Esophagus squamous epithelium (tissue), 4 donors: ENCODE results near the gene AHI1.
"Not testable (repeated sequence)": the region's sequence is repeated elsewhere in the genome, so short reads cannot be mapped to it uniquely, and the experiment has no call there.

Source experiments
- POLR2A ChIP-seq, 4 donors: fragments of 450-650 bp; IDR thresholded peaks; one replicate each; pipeline ENCODE4 v1.6.1; 2017; ENCODE audit warnings: antibody characterized with exemption in 4 of 4, mild to moderate bottlenecking in 4 of 4, moderate library complexity in 3 of 4
- TF ChIP-seq, protein P1 (sequence below), 6 experiments: fragments of 450-650 bp in 4 of 6; fragments of 200-600 bp in 2 of 6; sonication (generic) in 2 of 6; IDR thresholded peaks; one replicate each; pipeline ENCODE4 v1.5.1; 2016 to 2019; ENCODE audit warnings: antibody characterized with exemption in 6 of 6, mild to moderate bottlenecking in 4 of 6, moderate library complexity in 4 of 6

DNA sequence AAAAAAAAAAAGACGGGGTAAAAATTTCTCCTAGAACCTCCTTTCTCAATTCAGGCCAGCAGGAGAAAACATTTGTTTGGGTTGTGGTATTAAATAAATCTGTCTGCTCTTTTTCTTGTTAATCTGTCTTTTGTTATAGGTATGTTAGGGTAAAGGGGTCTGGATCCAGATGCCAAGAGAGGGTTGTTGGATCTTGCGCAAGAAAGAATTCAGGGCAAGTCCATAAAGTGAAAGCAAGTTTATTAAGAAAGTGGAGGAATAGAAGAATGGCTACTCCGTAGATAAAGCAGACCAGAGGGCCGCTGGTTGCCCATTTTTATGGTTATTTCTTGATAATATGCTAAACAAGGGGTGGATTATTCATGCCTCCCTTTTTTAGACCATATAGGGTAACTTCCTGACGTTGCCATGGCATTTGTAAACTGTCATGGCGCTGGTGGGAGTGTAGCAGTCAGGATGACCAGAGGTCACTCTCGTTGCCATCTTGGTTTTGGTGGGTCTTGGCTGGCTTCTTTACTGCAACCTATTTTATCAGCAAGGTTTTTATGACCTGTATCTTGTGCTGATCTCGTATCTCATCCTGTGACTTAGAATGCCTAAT, 251.0 kb downstream of the AHI1 start:
- TF ChIP-seq, protein P1, sequence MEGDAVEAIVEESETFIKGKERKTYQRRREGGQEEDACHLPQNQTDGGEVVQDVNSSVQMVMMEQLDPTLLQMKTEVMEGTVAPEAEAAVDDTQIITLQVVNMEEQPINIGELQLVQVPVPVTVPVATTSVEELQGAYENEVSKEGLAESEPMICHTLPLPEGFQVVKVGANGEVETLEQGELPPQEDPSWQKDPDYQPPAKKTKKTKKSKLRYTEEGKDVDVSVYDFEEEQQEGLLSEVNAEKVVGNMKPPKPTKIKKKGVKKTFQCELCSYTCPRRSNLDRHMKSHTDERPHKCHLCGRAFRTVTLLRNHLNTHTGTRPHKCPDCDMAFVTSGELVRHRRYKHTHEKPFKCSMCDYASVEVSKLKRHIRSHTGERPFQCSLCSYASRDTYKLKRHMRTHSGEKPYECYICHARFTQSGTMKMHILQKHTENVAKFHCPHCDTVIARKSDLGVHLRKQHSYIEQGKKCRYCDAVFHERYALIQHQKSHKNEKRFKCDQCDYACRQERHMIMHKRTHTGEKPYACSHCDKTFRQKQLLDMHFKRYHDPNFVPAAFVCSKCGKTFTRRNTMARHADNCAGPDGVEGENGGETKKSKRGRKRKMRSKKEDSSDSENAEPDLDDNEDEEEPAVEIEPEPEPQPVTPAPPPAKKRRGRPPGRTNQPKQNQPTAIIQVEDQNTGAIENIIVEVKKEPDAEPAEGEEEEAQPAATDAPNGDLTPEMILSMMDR (IDR thresholded peaks at IDR 0.05) = not testable (repeated sequence)
- not testable (repeated sequence) for TF ChIP-seq POLR2A (IDR thresholded peaks at IDR 0.05)
